Upper lobe of left lung (tissue), 4 donors: ENCODE data around the gene HIVEP3.

Experiments used
- POLR2AphosphoS5 ChIP-seq, 2 donors: sonication (generic); formaldehyde crosslinking; IDR thresholded peaks; one replicate each; pipeline ENCODE4 v1.5.1; 2017; ENCODE audit warnings: antibody characterized with exemption in 2 of 2
- TF ChIP-seq, protein P1 (sequence below), 6 experiments: fragments of 450-650 bp in 4 of 6; fragments of 200-600 bp in 2 of 6; sonication (generic) in 2 of 6; IDR thresholded peaks; one replicate each; pipeline ENCODE4 v1.5.1; 2016 to 2019; ENCODE audit warnings: antibody characterized with exemption in 6 of 6

DNA sequence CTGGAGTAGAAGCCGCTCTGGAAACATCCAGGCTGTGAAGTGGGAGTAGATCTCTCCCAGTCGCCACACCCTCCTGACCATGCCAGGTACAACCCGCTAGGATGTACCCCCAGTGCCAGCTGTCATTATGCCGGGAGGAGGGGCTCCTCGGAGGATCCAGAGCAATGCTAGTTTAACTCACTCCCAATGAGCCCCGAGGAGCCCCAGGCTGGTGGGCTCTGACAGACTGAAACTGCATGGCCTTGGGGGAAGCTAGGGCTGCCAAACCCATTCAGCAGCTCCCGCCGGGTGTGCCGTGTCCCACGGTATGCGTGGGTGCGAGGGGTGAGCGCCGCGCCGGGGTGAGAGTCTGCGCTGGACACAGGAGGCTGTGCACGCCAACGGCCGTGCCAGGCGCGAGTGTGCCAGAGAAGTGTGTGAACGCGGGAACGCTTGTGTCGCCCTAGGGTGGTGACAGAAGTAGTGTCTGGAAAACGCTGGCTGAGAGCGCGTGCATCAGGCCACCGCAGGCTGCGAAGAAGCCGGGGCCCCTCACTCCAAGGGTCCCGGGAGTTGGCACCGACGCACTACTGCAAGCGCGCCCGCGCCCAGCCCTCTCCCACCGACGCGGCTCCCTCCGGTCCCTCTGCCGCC is 257.2 kb downstream of the HIVEP3 start:
- TF ChIP-seq POLR2AphosphoS5 (IDR thresholded peaks at IDR 0.05), result no peak
- TF ChIP-seq, protein P1, sequence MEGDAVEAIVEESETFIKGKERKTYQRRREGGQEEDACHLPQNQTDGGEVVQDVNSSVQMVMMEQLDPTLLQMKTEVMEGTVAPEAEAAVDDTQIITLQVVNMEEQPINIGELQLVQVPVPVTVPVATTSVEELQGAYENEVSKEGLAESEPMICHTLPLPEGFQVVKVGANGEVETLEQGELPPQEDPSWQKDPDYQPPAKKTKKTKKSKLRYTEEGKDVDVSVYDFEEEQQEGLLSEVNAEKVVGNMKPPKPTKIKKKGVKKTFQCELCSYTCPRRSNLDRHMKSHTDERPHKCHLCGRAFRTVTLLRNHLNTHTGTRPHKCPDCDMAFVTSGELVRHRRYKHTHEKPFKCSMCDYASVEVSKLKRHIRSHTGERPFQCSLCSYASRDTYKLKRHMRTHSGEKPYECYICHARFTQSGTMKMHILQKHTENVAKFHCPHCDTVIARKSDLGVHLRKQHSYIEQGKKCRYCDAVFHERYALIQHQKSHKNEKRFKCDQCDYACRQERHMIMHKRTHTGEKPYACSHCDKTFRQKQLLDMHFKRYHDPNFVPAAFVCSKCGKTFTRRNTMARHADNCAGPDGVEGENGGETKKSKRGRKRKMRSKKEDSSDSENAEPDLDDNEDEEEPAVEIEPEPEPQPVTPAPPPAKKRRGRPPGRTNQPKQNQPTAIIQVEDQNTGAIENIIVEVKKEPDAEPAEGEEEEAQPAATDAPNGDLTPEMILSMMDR (IDR thresholded peaks at IDR 0.05), result peak in 1 of 6 experiments; percentile 11
